GM13976 (cell line): Measurements from ENCODE around the gene RBKS.

ENCODE experiments used
- DNase-seq: peaks from one replicate; pipeline ENCODE4 v3.0.0; 2012; ENCODE audit warnings: low spot score
- in situ Hi-C: fragments of 300-500 bp; cut with MboI; formaldehyde crosslinking; loops from one replicate; pipeline ENCODE4 v1.12.0; 2022; ENCODE audit warnings: low sequenced_read_pairs, mixed read lengths, inconsistent platforms; ENCODE audit not compliant: unreplicated experiment
- TF ChIP-seq, protein P1 (sequence below): IDR thresholded peaks from 2 replicates; pipeline ENCODE4 v1.5.1; 2012; ENCODE audit warnings: borderline replicate concordance, mild to moderate bottlenecking; ENCODE audit not compliant: insufficient read depth; ENCODE audit errors: extremely low read depth, missing control alignments, control extremely low read depth

The RBKS gene

DNA sequence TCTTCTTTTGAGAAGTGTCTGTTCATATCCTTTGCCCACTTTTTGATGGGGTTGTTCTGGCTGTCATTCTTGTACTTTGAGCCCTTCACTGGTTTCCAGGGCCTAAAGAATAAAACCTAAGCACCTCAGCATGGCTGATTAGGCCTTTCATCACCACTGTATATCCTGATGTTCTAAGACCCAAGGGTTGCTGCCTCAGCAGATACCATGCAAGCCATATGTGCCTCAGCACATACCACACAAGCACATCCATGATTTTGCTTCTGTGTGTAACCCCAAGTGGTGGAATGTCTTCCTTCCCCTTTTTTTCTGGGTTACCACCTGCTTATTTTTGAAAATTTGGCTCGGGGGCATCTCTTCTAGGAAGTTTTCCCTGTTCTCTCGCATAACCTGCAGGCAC lies 11.4 kb downstream of the RBKS start:
- DNase-seq: no peak
- in situ Hi-C loops: no loop called here
- TF ChIP-seq, protein P1, sequence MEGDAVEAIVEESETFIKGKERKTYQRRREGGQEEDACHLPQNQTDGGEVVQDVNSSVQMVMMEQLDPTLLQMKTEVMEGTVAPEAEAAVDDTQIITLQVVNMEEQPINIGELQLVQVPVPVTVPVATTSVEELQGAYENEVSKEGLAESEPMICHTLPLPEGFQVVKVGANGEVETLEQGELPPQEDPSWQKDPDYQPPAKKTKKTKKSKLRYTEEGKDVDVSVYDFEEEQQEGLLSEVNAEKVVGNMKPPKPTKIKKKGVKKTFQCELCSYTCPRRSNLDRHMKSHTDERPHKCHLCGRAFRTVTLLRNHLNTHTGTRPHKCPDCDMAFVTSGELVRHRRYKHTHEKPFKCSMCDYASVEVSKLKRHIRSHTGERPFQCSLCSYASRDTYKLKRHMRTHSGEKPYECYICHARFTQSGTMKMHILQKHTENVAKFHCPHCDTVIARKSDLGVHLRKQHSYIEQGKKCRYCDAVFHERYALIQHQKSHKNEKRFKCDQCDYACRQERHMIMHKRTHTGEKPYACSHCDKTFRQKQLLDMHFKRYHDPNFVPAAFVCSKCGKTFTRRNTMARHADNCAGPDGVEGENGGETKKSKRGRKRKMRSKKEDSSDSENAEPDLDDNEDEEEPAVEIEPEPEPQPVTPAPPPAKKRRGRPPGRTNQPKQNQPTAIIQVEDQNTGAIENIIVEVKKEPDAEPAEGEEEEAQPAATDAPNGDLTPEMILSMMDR: no peak

DNA sequence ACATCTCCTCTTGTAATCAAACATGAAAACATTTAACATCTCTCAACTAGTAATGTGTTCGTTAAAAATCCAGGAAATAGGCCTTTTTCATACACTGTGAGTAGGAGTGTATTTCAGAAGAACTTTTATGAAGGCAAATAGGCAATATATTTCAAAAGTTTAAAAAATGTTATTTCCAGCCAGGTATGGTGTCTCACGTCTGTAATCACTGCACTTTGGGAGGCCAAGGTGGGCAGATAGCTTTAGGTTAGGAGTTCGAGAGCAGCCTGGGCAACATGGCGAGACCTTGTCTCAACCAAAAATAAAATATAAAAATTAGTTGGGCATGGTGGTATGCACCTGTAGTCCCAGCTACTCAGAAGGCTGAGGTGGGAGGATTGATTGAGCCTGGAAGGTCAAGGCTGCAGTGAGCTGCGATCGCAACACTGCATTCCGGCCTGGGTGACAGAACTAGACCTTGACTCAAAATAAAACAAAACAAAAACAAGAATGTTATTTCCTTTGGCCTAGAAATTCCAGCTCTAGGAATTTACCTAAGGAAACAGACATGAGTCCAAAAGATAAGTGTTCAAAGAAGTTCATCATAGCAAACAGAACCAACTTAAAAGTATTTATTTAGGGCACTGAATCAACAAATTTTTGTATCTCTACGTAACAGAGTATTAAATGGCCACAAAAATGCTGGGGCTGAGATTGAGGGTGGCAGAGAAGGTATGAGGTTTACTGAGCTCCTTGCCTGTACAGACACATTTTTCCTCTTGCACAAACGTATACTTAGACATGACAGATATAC lies 14.9 kb downstream of the RBKS start:
- DNase-seq: no peak
- TF ChIP-seq, protein P1: no peak
- in situ Hi-C loops: no loop called here

DNA sequence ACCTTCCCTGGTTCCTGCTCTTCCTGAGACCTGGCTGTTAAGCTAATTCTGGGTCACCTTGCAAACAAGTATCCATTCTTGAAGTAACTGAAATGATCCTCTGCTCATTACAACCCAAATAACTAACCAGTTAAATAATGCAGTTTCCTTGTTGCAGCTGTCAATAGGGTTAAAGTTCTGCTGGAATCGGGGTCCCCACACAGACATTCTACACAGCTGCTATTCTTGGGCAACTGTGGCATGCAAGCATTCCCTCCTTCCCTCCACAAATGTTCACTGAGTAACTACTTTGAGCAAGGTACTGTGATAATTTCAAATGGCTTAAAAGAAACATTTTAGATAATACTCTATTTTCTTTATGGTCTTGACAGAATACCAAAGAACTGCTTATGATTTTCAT lies 17.1 kb downstream of the RBKS start:
- TF ChIP-seq, protein P1: no peak
- no peak for DNase-seq
- in situ Hi-C loops: no loop called here

DNA sequence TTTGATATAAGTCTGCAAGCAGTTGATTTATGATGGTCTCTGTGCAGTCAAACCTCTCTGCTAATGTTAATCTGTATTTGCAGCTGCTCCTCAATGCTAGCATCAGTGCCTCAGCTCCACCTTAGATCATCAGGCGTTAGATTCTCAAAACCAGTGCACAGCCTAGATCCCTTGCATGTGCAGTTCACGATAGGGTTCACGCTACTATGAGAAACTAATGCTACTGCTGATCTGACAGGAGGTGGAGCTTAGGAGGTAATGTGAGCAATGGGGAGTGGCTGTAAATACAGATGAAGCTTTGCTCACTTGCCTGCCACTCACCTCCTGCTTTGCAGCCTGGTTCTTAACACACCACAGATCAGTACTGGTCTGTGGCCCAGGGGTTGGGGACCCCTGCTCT lies 18.4 kb downstream of the RBKS start:
- in situ Hi-C loops: no loop called here
- no peak for DNase-seq

DNA sequence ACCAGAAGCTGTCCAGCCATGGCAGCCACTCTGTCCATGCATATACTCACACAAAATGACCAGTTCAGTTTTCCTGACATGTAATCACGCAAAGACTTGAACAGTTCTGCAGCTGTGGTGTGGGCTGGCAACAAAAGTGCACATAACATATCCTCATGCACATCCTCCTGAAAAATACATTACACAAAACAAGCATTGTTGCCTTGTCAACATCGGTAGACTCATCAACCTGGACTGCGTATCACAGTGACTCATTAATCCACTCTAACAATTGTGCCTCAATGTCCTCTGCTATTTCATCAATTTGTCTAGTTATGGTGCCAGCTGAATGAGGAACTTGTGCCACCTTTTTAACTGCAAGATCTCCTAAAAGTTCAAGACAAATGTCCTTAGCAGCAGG lies 19.5 kb downstream of the RBKS start:
- DNase-seq: no peak
- in situ Hi-C loops: no loop called here
- TF ChIP-seq, protein P1: no peak

More for the DNA sequence above, 18.4 kb downstream of the RBKS start:
- TF ChIP-seq, protein P1: no peak

DNA sequence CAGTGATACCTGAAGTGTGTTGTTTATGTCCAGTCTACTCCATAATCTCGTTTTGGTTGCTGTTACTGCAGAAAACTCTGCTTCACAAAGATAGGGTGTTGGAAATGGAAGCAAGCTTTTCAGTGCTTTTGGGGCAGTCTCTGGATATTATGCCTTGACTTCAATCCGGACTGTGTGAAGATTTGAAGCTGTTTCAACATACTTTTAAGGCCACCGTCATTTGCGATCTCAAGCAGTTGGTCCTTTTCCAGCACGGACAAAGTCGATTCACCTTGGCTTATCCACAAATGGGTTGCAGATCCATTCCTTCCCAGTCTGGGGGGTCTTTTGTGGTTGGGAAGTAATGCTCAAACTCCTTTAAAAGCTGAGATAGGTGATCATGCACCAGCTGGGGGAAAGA lies 20.4 kb downstream of the RBKS start:
- in situ Hi-C loops: no loop called here

More for the DNA sequence above, 20.4 kb downstream of the RBKS start:
- DNase-seq: no peak
- TF ChIP-seq, protein P1: no peak
